ENCODE results near the gene PRELID3B. TPM values are rescaled to one million over a fixed set of nuclear protein-coding genes. Genes with fewer than 3 reads are reported as not detected.

Gene PRELID3B
- total and polyA plus RNA-seq, 2 of the 13 experiments (the other 11 are each of a cell fraction or from before 2014, with no cell fraction given), result 23.3 to 42.6 TPM

GRCh38 chr20:59004763-59005522 is 37.6 kb downstream of the PRELID3B start (continued):
- TF ChIP-seq ZNF710 (CRISPR knock-in tag; IDR thresholded peaks at IDR 0.05; ENCODE audit: borderline replicate concordance) (peak; percentile 28; the same call in 1 of the 2 replicates), PRDM10 (CRISPR knock-in tag; IDR thresholded peaks at IDR 0.05; ENCODE audit: low read depth) (no peak; the same call in 1 of the 2 replicates), ZNF792 (CRISPR knock-in tag; IDR thresholded peaks at IDR 0.05) (no peak), NFATC3 (CRISPR knock-in tag; IDR thresholded peaks at IDR 0.05) (peak; percentile 30; the same call in 1 of the 2 replicates), ZNF703 (CRISPR knock-in tag; IDR thresholded peaks at IDR 0.05; ENCODE audit: borderline replicate concordance) (no peak), ZNF354B (CRISPR knock-in tag; IDR thresholded peaks at IDR 0.05) (no peak), RARG (CRISPR knock-in tag; IDR thresholded peaks at IDR 0.05; ENCODE audit: low read depth) (no peak), HNRNPH1 (optimal IDR thresholded peaks at IDR 0.05; ENCODE audit: low read depth, low read length) (peak; percentile 68), ZSCAN5A (CRISPR knock-in tag; IDR thresholded peaks at IDR 0.05; ENCODE audit: borderline replicate concordance) (no peak), NFIC (IDR thresholded peaks at IDR 0.05; ENCODE audit: low read length) (no peak), MYNN (CRISPR knock-in tag; IDR thresholded peaks at IDR 0.05; ENCODE audit: low read depth) (no peak), MAFF (IDR thresholded peaks at IDR 0.05; ENCODE audit: low read depth, low read length) (no peak), TFDP1 (CRISPR knock-in tag; IDR thresholded peaks at IDR 0.05; ENCODE audit: borderline replicate concordance) (no peak), MTA1 (CRISPR knock-in tag; IDR thresholded peaks at IDR 0.05; ENCODE audit: borderline replicate concordance) (no peak; the same call in 1 of the 2 replicates), MBD4 (IDR thresholded peaks at IDR 0.05; ENCODE audit: borderline replicate concordance, low read length) (no peak), ZNF547 (CRISPR knock-in tag; IDR thresholded peaks at IDR 0.05) (no peak), TAF1 (CRISPR knock-in tag; IDR thresholded peaks at IDR 0.05) (no peak), CREB3 (CRISPR knock-in tag; IDR thresholded peaks at IDR 0.05) (no peak), RNF2 (conservative IDR thresholded peaks at IDR 0.05; ENCODE audit: low read depth) (no peak), ZNF678 (CRISPR knock-in tag; IDR thresholded peaks at IDR 0.05) (no peak), DPF2 (CRISPR knock-in tag; IDR thresholded peaks at IDR 0.05; ENCODE audit: borderline replicate concordance, low read depth) (peak; percentile 39; the same call in 1 of the 2 replicates)

Data from HepG2 (cell line).